Neural cell (in vitro differentiated cells): Measurements from ENCODE around the gene SNRNP25.

Source experiments
- EP300 ChIP-seq: fragments of 450-650 bp; conservative IDR thresholded peaks from 2 replicates; pipeline ENCODE4 v1.6.1; 2014; ENCODE audit warnings: antibody characterized with exemption, mild to moderate bottlenecking, moderate library complexity; ENCODE audit not compliant: poor library complexity, severe bottlenecking
- EZH2 ChIP-seq: fragments of 200-600, 300-800 bp; shearing (Covaris generic), sonication (generic); IDR thresholded peaks from 2 replicates; pipeline ENCODE4 v1.6.1; 2014; ENCODE audit warnings: antibody characterized with exemption, low read length, borderline replicate concordance, mild to moderate bottlenecking; ENCODE audit not compliant: insufficient read depth, poor library complexity, severe bottlenecking
- MXI1 ChIP-seq: fragments of 450-650 bp; conservative IDR thresholded peaks from 2 replicates; pipeline ENCODE4 v1.6.1; 2014; ENCODE audit warnings: antibody characterized with exemption, mild to moderate bottlenecking; ENCODE audit not compliant: poor library complexity, severe bottlenecking
- POLR2AphosphoS5 ChIP-seq: IDR thresholded peaks from 2 replicates; pipeline ENCODE4 v1.6.1; 2012
- RAD21 ChIP-seq: fragments of 450-650 bp; conservative IDR thresholded peaks from 2 replicates; pipeline ENCODE4 v1.6.1; 2014; ENCODE audit warnings: antibody characterized with exemption, mild to moderate bottlenecking, moderate library complexity
- SMC3 ChIP-seq: fragments of 450-650 bp; conservative IDR thresholded peaks from 2 replicates; pipeline ENCODE4 v1.6.1; 2014; ENCODE audit warnings: antibody characterized with exemption, mild to moderate bottlenecking, moderate library complexity; ENCODE audit not compliant: poor library complexity
- TF ChIP-seq, protein P1 (sequence below): fragments of 450-650 bp; IDR thresholded peaks from 2 replicates; pipeline ENCODE4 v1.5.1; 2014; ENCODE audit warnings: antibody characterized with exemption, mild to moderate bottlenecking, moderate library complexity; ENCODE audit not compliant: poor library complexity, severe bottlenecking

DNA sequence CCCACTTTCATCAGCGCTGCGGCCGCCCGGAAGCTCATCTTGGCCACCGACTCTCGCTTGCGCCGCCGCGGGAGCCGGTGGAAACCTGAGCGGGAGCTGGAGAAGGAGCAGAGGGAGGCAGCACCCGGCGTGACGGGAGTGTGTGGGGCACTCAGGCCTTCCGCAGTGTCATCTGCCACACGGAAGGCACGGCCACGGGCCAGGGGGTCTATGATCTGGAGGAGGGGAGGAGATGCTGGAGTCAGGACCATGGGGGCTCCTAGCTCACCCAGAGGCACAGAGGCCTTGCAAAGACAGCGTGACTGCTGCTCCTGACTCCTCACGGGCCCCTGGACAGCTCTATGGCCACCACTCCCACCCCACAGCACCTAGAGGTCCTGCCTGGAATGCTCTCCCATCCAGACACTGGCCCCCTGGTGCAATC lies 9.4 kb downstream of the SNRNP25 start:
- TF ChIP-seq, protein P1, sequence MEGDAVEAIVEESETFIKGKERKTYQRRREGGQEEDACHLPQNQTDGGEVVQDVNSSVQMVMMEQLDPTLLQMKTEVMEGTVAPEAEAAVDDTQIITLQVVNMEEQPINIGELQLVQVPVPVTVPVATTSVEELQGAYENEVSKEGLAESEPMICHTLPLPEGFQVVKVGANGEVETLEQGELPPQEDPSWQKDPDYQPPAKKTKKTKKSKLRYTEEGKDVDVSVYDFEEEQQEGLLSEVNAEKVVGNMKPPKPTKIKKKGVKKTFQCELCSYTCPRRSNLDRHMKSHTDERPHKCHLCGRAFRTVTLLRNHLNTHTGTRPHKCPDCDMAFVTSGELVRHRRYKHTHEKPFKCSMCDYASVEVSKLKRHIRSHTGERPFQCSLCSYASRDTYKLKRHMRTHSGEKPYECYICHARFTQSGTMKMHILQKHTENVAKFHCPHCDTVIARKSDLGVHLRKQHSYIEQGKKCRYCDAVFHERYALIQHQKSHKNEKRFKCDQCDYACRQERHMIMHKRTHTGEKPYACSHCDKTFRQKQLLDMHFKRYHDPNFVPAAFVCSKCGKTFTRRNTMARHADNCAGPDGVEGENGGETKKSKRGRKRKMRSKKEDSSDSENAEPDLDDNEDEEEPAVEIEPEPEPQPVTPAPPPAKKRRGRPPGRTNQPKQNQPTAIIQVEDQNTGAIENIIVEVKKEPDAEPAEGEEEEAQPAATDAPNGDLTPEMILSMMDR: no peak
- no peak for TF ChIP-seq EZH2
- TF ChIP-seq MXI1: no peak
- no peak for TF ChIP-seq POLR2AphosphoS5
- TF ChIP-seq EP300: no peak
- no peak for TF ChIP-seq RAD21
- TF ChIP-seq SMC3: no peak
